Activated CD8-positive, alpha-beta T cell treated with anti-CD3 and anti-CD28 coated beads, Interleukin-2, amount 10 ng/mL, durations not matched to agents 7 days and 5 days (primary cell): Measurements from ENCODE around the gene CNTD1. TPM values are rescaled to one million over a fixed set of nuclear protein-coding genes. Genes with fewer than 3 reads are reported as not detected.
A peak's percentile ranks its signal among the peaks of the same experiment; 100 is the strongest.

Experiments used
- ATAC-seq: fragments of 150-1000 bp; cut with Tn5 transposase; one replicate; pipeline ENCODE4 v1.10.0; 2021; ENCODE audit warnings: moderate library complexity
- CTCF ChIA-PET: fragments of 350-600 bp; sonication (Branson Sonifier 250); formaldehyde crosslinking; loops from one replicate; lab custom pipeline; 2021; ENCODE audit warnings: antibody characterized with exemption; lab: Charles Lee
- POLR2A ChIA-PET: fragments of 350-600 bp; sonication (Branson Sonifier 250); formaldehyde crosslinking; loops from one replicate; lab custom pipeline; 2021; ENCODE audit warnings: antibody characterized with exemption; lab: Charles Lee
- DNase-seq: peaks from one replicate; pipeline ENCODE4 v3.0.0-alpha.2; 2020
- H3K27ac Mint-ChIP-seq: one replicate; pipeline ENCODE4 v1.8.0; 2021; ENCODE audit warnings: mild to moderate bottlenecking, mixed read lengths
- H3K27me3 Mint-ChIP-seq: one replicate; pipeline ENCODE4 v1.8.0; 2021; ENCODE audit warnings: low read depth, mixed read lengths
- H3K36me3 Mint-ChIP-seq: one replicate; pipeline ENCODE4 v1.8.0; 2021; ENCODE audit warnings: low read depth, mixed read lengths
- H3K4me1 Mint-ChIP-seq: one replicate; pipeline ENCODE4 v1.8.0; 2021; ENCODE audit warnings: low read depth, mixed read lengths
- H3K4me3 Mint-ChIP-seq: one replicate; pipeline ENCODE4 v1.8.0; 2021; ENCODE audit warnings: mild to moderate bottlenecking, mixed read lengths
- H3K9me3 Mint-ChIP-seq: one replicate; pipeline ENCODE4 v1.8.0; 2022; ENCODE audit warnings: mixed read lengths; ENCODE audit not compliant: insufficient read depth
- total RNA-seq, 2 experiments: library from RNA; stranded (reverse); gene quantifications; one replicate each; pipeline ENCODE4 v1.2.3, GENCODE V29; 2021

CNTD1 gene
- total RNA-seq = not detected

DNA sequence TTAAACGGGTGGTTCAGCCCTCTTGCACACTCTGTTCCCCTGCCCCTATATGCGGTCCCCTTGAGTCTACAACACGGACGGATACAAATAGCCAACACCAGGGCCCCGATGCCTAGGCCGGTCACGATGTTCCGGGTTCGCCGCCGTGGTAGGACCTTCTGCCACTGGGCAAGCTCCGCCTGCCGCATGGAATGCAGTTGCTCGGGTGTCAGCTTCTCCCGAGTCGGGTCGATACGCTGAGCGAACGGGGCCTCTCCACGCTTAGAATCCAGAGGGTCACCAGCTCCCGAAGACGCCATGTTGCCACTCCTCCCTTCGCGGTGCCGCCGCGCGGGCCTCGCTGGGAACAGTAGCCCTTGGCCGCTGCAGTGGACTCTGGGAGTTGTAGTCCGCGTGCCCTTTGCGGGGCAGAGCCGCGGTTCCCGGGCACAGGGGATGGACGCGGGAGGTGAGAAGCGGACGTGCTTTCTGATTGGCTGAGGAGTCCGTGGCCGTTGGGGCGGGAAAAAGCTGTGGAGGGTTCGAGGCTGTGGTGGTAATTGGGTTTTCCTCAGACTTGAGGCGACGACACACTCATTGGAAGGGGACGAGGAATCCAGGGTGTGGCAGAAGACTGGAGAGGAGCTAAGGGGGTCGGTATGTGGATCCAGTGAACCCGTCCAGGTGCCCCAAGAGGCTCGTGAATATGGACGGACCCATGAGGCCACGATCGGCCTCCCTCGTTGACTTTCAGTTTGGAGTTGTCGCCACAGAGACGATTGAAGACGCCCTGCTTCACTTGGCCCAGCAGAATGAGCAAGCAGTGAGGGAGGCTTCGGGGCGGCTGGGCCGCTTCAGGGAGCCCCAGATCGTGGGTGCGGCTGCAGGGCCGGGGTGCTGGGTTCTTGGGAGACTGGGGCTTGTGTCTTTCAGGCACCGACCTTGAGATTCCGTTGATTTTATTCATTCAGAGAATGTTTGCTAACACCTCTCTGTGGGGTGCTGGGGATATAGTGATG, at the start of gene CNTD1, which contains the start of gene COA3:
Gene CNTD1, plus strand, starts transcription at position 479 of the 998 bp plus-strand sequence. Its CDS starts 207 bp downstream, at position 686.
Gene COA3, minus strand, starts transcription at position 322 of the 998 bp plus-strand sequence. Its CDS starts 23 bp downstream, at position 299.
- no peaks in the 10 kb centered on the region for H3K9me3 Mint-ChIP-seq
- DNase-seq (peak; percentile 88), ATAC-seq (peak; percentile 99)
- H3K36me3 Mint-ChIP-seq = peaks cover 13% of the 10 kb centered on the region
- POLR2A ChIA-PET = interaction anchor here (1.2 to 3.0 kb wide), 5 partner anchors 8 to 25 kb away, joined by 3 to 14 read pairs (median 3); partner anchors contain the start of genes BECN1 and VPS25
- peak within 1 kb of the TSS; percentile 94 for H3K4me3 Mint-ChIP-seq
- peaks cover 5% of the 10 kb centered on the region for H3K27me3 Mint-ChIP-seq
- CTCF ChIA-PET = interaction anchor here (1.1 to 1.5 kb wide), 5 partner anchors 9 to 61 kb away, joined by 3 to 11 read pairs (median 4); partner anchors contain the start of gene BECN1
- peaks cover 18% of the 10 kb centered on the region for H3K4me1 Mint-ChIP-seq
- peak within 1 kb of the TSS; percentile 77 for H3K27ac Mint-ChIP-seq

DNA sequence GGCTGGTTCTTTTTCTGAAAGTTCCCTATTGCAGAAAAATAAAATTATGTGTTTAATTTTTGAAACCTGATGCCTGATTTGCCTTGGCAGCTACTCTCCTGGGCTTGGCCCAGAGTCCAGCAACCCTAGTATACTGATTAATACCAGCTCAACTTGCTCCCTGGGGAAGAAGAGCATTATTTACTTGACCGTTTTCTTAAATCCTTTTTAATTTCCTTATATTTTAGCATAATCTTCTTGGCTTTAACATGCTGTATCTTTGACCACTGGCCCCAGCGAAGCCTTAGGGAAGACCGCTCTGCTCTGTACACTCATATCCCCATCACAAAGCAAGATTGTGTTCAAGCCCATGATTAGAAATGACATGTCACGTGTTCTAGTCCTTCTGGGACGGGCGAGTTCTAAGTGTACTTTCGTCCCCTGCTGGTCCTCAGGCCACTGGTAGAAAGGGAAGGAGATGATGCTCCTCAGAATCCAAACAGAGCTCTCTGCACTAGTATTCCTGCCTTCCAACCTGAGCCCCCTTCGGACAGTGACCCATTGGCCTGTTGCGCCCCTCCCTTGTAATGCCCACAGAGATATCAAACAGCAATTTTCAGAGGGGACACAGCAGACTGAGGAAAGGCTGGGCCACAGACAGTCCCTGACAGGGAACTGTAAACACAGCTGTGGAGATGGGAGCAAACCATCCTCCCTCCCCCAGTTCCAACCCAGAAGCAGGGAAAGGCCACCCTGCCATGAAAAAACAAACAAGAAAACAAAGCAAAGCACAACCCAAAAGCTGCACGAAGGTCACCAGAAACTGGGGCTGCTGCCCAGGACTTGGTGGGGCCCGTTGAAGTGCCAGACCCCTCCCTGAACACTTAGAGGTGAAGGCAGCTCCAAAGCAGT, 49.5 kb upstream of the CNTD1 start:
- H3K4me3 Mint-ChIP-seq = no peak overlapping the region
- H3K36me3 Mint-ChIP-seq = peaks cover 6% of the 10 kb centered on the region
- H3K27ac Mint-ChIP-seq = no peak overlapping the region
- DNase-seq (no peak), ATAC-seq (no peak)
- H3K9me3 Mint-ChIP-seq = no peaks in the 10 kb centered on the region
- peaks cover 38% of the 10 kb centered on the region for H3K27me3 Mint-ChIP-seq
- H3K4me1 Mint-ChIP-seq = peaks cover 7% of the 10 kb centered on the region
- ChIA-PET CTCF (interaction anchor here (1.5 to 4.3 kb wide), 2 partner anchors 15 to 170 kb away, joined by 6 to 22 read pairs; no protein-coding TSS in a partner anchor), POLR2A (interaction anchor here (0.6 to 2.5 kb wide), 4 partner anchors 11 to 141 kb away, joined by 3 to 7 read pairs (median 3); partner anchors contain the start of gene VPS25)

GRCh38 chr17:42750739-42751344, 47.8 kb upstream of the CNTD1 start:
- DNase-seq = no peak
- H3K36me3 Mint-ChIP-seq = no peaks in the 10 kb centered on the region
- ChIA-PET POLR2A (interaction anchor here (2.5 kb wide), 1 partner anchor 23 kb away, joined by 7 read pairs; the partner anchor contains the start of gene VPS25), CTCF (interaction anchor here (1.0 to 4.3 kb wide), 4 partner anchors 13 to 173 kb away, joined by 3 to 22 read pairs (median 4); partner anchors contain the start of gene PSMC3IP)
- H3K27ac Mint-ChIP-seq = no peak overlapping the region
- H3K4me1 Mint-ChIP-seq = no peaks in the 10 kb centered on the region
- H3K9me3 Mint-ChIP-seq = no peaks in the 10 kb centered on the region
- H3K27me3 Mint-ChIP-seq = peaks cover 44% of the 10 kb centered on the region
- no peak overlapping the region for H3K4me3 Mint-ChIP-seq
- ATAC-seq = no peak

DNA sequence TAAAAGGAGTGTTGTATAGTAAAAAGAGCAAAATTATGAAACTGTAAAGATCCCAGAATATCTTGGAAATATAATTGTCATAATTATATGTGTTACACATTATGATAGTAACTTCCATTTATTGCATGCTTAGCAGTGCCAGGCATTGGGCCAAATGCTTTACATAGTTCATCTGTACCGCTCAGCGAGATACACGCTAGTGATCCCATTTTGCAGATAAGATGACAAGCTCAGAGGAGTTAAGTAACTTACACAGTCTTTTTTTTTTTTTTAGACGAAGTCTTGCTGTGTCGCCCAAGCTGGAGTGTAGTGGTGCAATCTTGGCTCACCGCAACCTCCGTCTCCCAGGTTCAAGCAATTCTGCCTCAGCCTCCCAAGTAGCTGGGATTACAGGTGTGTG, 47.0 kb upstream of the CNTD1 start:
- ChIA-PET POLR2A (interaction anchor here (0.6 kb wide), 1 partner anchor 73 kb away, joined by 3 read pairs; the partner anchor contains the start of gene BECN1), CTCF (interaction anchor here (1.0 to 2.1 kb wide), 3 partner anchors 12 to 174 kb away, joined by 3 to 7 read pairs (median 3); partner anchors contain the start of gene PSMC3IP)
- Mint-ChIP-seq H3K27me3 (peaks cover 43% of the 10 kb centered on the region), H3K4me1 (no peaks in the 10 kb centered on the region), H3K4me3 (no peak overlapping the region), H3K36me3 (no peaks in the 10 kb centered on the region), H3K27ac (no peak overlapping the region), H3K9me3 (no peaks in the 10 kb centered on the region)
- ATAC-seq (no peak), DNase-seq (no peak)

GRCh38 chr17:42754782-42755181, 43.9 kb upstream of the CNTD1 start:
- no peaks in the 10 kb centered on the region for H3K4me1 Mint-ChIP-seq
- ATAC-seq = no peak
- H3K27ac Mint-ChIP-seq = no peak overlapping the region
- POLR2A ChIA-PET = no interaction called here
- H3K27me3 Mint-ChIP-seq = peaks cover 46% of the 10 kb centered on the region
- DNase-seq = no peak
- no peaks in the 10 kb centered on the region for H3K36me3 Mint-ChIP-seq
- no peaks in the 10 kb centered on the region for H3K9me3 Mint-ChIP-seq
- H3K4me3 Mint-ChIP-seq = no peak overlapping the region
- CTCF ChIA-PET = interaction anchor here (0.9 kb wide), 1 partner anchor 9 kb away, joined by 5 read pairs; no protein-coding TSS in a partner anchor

- H3K9me3 Mint-ChIP-seq = no peaks in the 10 kb centered on the region
- no peak overlapping the region for H3K4me3 Mint-ChIP-seq
- ChIA-PET POLR2A (interaction anchor here (1.3 to 3.5 kb wide), 2 partner anchors 11 to 13 kb away, joined by 3 to 21 read pairs; partner anchors contain the start of gene VPS25), CTCF (interaction anchor here (0.6 to 6.7 kb wide), 5 partner anchors 33 to 212 kb away, joined by 3 to 113 read pairs (median 3); partner anchors contain the start of gene PSMC3IP)
- H3K27me3 Mint-ChIP-seq = peaks cover 52% of the 10 kb centered on the region
- DNase-seq (no peak), ATAC-seq (no peak)
- no peak overlapping the region for H3K27ac Mint-ChIP-seq
- peaks cover 4% of the 10 kb centered on the region for H3K4me1 Mint-ChIP-seq
- no peaks in the 10 kb centered on the region for H3K36me3 Mint-ChIP-seq
These were observed 38.5 kb upstream of the CNTD1 start for GRCh38 chr17:42759982-42760651.

- Mint-ChIP-seq H3K4me3 (no peak within 1 kb of the TSS), H3K27me3 (peaks cover 54% of the 10 kb centered on the region)
- POLR2A ChIA-PET = interaction anchor here (0.6 to 3.5 kb wide), 3 partner anchors 12 to 22 kb away, joined by 3 to 21 read pairs (median 3); partner anchors contain the start of gene VPS25
These were observed 37.7 kb upstream of the CNTD1 start, which contains the start of gene RAMP2 for GRCh38 chr17:42760652-42761581. Gene RAMP2, plus strand, starts transcription at chr17:42761227. Its CDS starts 35 bp downstream, at chr17:42761262.

GRCh38 chr17:42761638-42762037, 37.0 kb upstream of the CNTD1 start:
- ATAC-seq = no peak
- no peak for DNase-seq
- H3K27me3 Mint-ChIP-seq = peaks cover 50% of the 10 kb centered on the region
- no peaks in the 10 kb centered on the region for H3K36me3 Mint-ChIP-seq
- CTCF ChIA-PET = interaction anchor here (1.4 to 6.7 kb wide), 3 partner anchors 11 to 185 kb away, joined by 3 to 113 read pairs (median 36); partner anchors contain the start of genes PSMC3IP and VPS25
- POLR2A ChIA-PET = interaction anchor here (3.5 kb wide), 1 partner anchor 12 kb away, joined by 21 read pairs; the partner anchor contains the start of gene VPS25
- no peaks in the 10 kb centered on the region for H3K9me3 Mint-ChIP-seq
- no peak overlapping the region for H3K27ac Mint-ChIP-seq
- peaks cover 4% of the 10 kb centered on the region for H3K4me1 Mint-ChIP-seq
- no peak overlapping the region for H3K4me3 Mint-ChIP-seq

More at GRCh38 chr17:42760652-42761581, 37.7 kb upstream of the CNTD1 start, which contains the start of gene RAMP2:
- peak; percentile 48 for ATAC-seq
- CTCF ChIA-PET = interaction anchor here (1.0 to 6.7 kb wide), 4 partner anchors 34 to 212 kb away, joined by 3 to 113 read pairs (median 4); partner anchors contain the start of gene PSMC3IP
- no peak within 1 kb of the TSS for H3K27ac Mint-ChIP-seq
- no peak for DNase-seq
- H3K36me3 Mint-ChIP-seq = no peaks in the 10 kb centered on the region
- no peaks in the 10 kb centered on the region for H3K9me3 Mint-ChIP-seq
- peaks cover 4% of the 10 kb centered on the region for H3K4me1 Mint-ChIP-seq

DNA sequence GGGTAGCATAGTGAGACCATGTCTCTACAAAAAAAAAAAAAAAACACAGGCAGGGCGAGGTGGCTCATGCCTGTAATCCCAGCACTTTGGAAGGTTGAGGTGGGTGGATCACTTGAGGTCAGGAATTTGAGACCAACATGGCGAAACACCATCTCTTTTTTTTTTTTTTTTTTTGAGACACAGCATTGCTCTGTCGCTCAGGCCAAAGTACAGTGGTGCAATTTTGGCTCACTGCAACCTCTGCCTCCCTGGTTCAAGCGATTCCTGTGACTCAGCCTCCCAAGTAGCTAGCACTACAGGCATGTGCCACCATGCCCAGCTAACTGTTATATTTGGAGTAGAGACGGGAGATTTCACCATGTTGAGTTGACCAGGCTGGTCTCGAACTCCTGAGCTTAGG, 32.5 kb upstream of the CNTD1 start:
- H3K4me1 Mint-ChIP-seq = peaks cover 4% of the 10 kb centered on the region
- H3K4me3 Mint-ChIP-seq = no peak overlapping the region
- DNase-seq (no peak), ATAC-seq (no peak)
- no peaks in the 10 kb centered on the region for H3K9me3 Mint-ChIP-seq
- ChIA-PET POLR2A (no interaction called here), CTCF (interaction anchor here (1.9 kb wide), 1 partner anchor 188 kb away, joined by 7 read pairs; no protein-coding TSS in a partner anchor)
- H3K27me3 Mint-ChIP-seq = peaks cover 36% of the 10 kb centered on the region
- no peaks in the 10 kb centered on the region for H3K36me3 Mint-ChIP-seq
- H3K27ac Mint-ChIP-seq = no peak overlapping the region
